Osteocyte (in vitro differentiated cells): ENCODE measurements around the gene ATF4. TPM values are rescaled to one million over a fixed set of nuclear protein-coding genes. Genes with fewer than 3 reads are reported as not detected.
A peak's percentile ranks its signal among the peaks of the same experiment; 100 is the strongest.

Experiments
- DNase-seq: peaks from one replicate; pipeline ENCODE4 v3.0.0; 2021; ENCODE audit warnings: mixed read lengths; ENCODE audit not compliant: unreplicated experiment; ENCODE audit errors: extremely low spot score
- H3K27ac Mint-ChIP-seq: one replicate; pipeline ENCODE4 v1.8.0; 2021; ENCODE audit warnings: mild to moderate bottlenecking, mixed read lengths; ENCODE audit not compliant: unreplicated experiment
- H3K27me3 Mint-ChIP-seq: one replicate; pipeline ENCODE4 v1.8.0; 2021; ENCODE audit warnings: mixed read lengths; ENCODE audit not compliant: unreplicated experiment
- H3K36me3 Mint-ChIP-seq: one replicate; pipeline ENCODE4 v1.8.0; 2021; ENCODE audit warnings: mixed read lengths; ENCODE audit not compliant: unreplicated experiment
- H3K4me1 Mint-ChIP-seq: one replicate; pipeline ENCODE4 v1.8.0; 2021; ENCODE audit warnings: mixed read lengths; ENCODE audit not compliant: unreplicated experiment
- H3K4me3 Mint-ChIP-seq: one replicate; pipeline ENCODE4 v1.8.0; 2021; ENCODE audit warnings: mild to moderate bottlenecking, moderate library complexity, mixed read lengths; ENCODE audit not compliant: unreplicated experiment
- H3K9me3 Mint-ChIP-seq: one replicate; pipeline ENCODE4 v1.8.0; 2021; ENCODE audit warnings: mixed read lengths; ENCODE audit not compliant: unreplicated experiment
- CTCF ChIP-seq: fragments of 200-600 bp; sonication (generic); IDR thresholded peaks from 2 replicates; pipeline ENCODE4 v1.5.0; 2021; ENCODE audit warnings: antibody characterized with exemption, mild to moderate bottlenecking, moderate library complexity
- total RNA-seq: library from RNA; stranded (reverse); gene quantifications from 2 replicates; pipeline ENCODE4 v1.2.1, GENCODE V29; 2021

ATF4 gene
- total RNA-seq, 1 donor from 2014 or later, result 408 TPM

GRCh38 chr22:39498368-39498767, 22.0 kb upstream of the ATF4 start:
- H3K36me3 Mint-ChIP-seq, result no peaks in the 10 kb centered on the region
- TF ChIP-seq CTCF, result no peak
- no peak for DNase-seq
- H3K4me1 Mint-ChIP-seq, result peaks cover 23% of the 10 kb centered on the region
- no peak overlapping the region for H3K27ac Mint-ChIP-seq
- no peaks in the 10 kb centered on the region for H3K9me3 Mint-ChIP-seq
- H3K27me3 Mint-ChIP-seq, result no peaks in the 10 kb centered on the region
- no peak overlapping the region for H3K4me3 Mint-ChIP-seq

- DNase-seq, result no peak
- H3K4me3 Mint-ChIP-seq, result no peak overlapping the region
- no peaks in the 10 kb centered on the region for H3K36me3 Mint-ChIP-seq
- no peaks in the 10 kb centered on the region for H3K9me3 Mint-ChIP-seq
- H3K27ac Mint-ChIP-seq, result no peak overlapping the region
- no peaks in the 10 kb centered on the region for H3K27me3 Mint-ChIP-seq
- peaks cover 22% of the 10 kb centered on the region for H3K4me1 Mint-ChIP-seq
- no peak for TF ChIP-seq CTCF
Observed at GRCh38 chr22:39498802-39499201, 21.6 kb upstream of the ATF4 start.

- H3K4me3 Mint-ChIP-seq, result no peak overlapping the region
- H3K36me3 Mint-ChIP-seq, result peaks cover 6% of the 10 kb centered on the region
- H3K27me3 Mint-ChIP-seq, result no peaks in the 10 kb centered on the region
- H3K4me1 Mint-ChIP-seq, result peaks cover 21% of the 10 kb centered on the region
- no peak for DNase-seq
- no peak for TF ChIP-seq CTCF
- H3K9me3 Mint-ChIP-seq, result no peaks in the 10 kb centered on the region
- no peak overlapping the region for H3K27ac Mint-ChIP-seq
Observed at GRCh38 chr22:39500101-39500500, 20.3 kb upstream of the ATF4 start.

GRCh38 chr22:39501644-39502108, 18.7 kb upstream of the ATF4 start:
- H3K4me1 Mint-ChIP-seq, result peaks cover 19% of the 10 kb centered on the region
- H3K27me3 Mint-ChIP-seq, result no peaks in the 10 kb centered on the region
- no peaks in the 10 kb centered on the region for H3K9me3 Mint-ChIP-seq
- TF ChIP-seq CTCF, result no peak
- peak overlapping the region; percentile 99 for H3K4me3 Mint-ChIP-seq
- peaks cover 20% of the 10 kb centered on the region for H3K36me3 Mint-ChIP-seq
- H3K27ac Mint-ChIP-seq, result peak overlapping the region; percentile 86
- no peak for DNase-seq

GRCh38 chr22:39502109-39502788, 18.1 kb upstream of the ATF4 start, which contains the start of gene MIEF1:
TSS of gene MIEF1 (plus strand) at chr22:39502290. CDS start at chr22:39511295, 9,005 bp downstream.
- Mint-ChIP-seq H3K36me3 (peaks cover 22% of the 10 kb centered on the region), H3K27ac (peak within 1 kb of the TSS; percentile 86), H3K27me3 (no peaks in the 10 kb centered on the region), H3K4me1 (peaks cover 19% of the 10 kb centered on the region), H3K9me3 (no peaks in the 10 kb centered on the region), H3K4me3 (peak within 1 kb of the TSS; percentile 99)
- DNase-seq, result peak; percentile 96
- peak; percentile 28 for TF ChIP-seq CTCF
